HepG2 (cell line): Measurements from ENCODE around the gene CROT. TPM values are rescaled to one million over a fixed set of nuclear protein-coding genes. Genes with fewer than 3 reads are reported as not detected.

Experiments used
- ATAC-seq: fragments of 200-7000 bp; cut with Tn5 transposase; 3 replicates; pipeline ENCODE4 v1.9.1; 2020; ENCODE audit warnings: mild to moderate bottlenecking, moderate library complexity
- BruUV-seq: library from RNA; stranded (reverse); fragments of 400-500 nt; replicated peaks from 2 replicates; lab custom pipeline; 2021; lab: Mats Ljungman, UMichigan
- CTCF ChIA-PET: fragments of 300-600 bp; formaldehyde crosslinking; extraction: SDS; loops from one replicate; lab custom pipeline; 2021; ENCODE audit warnings: low total read pairs, inconsistent platforms, low intra/inter-chr PET ratio; lab: Yijun Ruan, JAX
- POLR2A ChIA-PET: fragments of 350-600 bp; sonication (Branson Sonifier 250); formaldehyde crosslinking; loops from one replicate; lab custom pipeline; 2020; ENCODE audit warnings: antibody characterized with exemption, inconsistent platforms; lab: Yijun Ruan, JAX
- DNase-seq: peaks from one replicate; pipeline ENCODE4 v3.0.0-alpha.2; 2015; ENCODE audit warnings: low spot score
- FAIRE-seq: peaks from 3 replicates; lab custom pipeline; 2011; peaks lifted over from hg19 to GRCh38; lab: Jason Lieb, UNC
- H2AFZ ChIP-seq: one replicate; pipeline ENCODE4 v1.6.1; 2011; ENCODE audit warnings: low read length, inconsistent platforms
- H3K27ac ChIP-seq: fragments of 300-600 bp; 3 replicates; pipeline ENCODE4 v1.8.0; 2011; ENCODE audit warnings: mixed run types, mild to moderate bottlenecking, mixed read lengths, low read length, inconsistent platforms; ENCODE audit not compliant: insufficient read depth; ENCODE audit errors: extremely low read length
- H3K27me3 ChIP-seq, 2 experiments: fragments of 200-600 bp in 1 of 2; 2 replicates in 1 of 2; 3 replicates in 1 of 2; pipeline versions ENCODE4 v1.6.0 to v1.8.0; 2011; ENCODE audit warnings: low read length in 2 of 2, mild to moderate bottlenecking in 2 of 2, moderate library complexity in 2 of 2, inconsistent platforms in 1 of 2; ENCODE audit not compliant: insufficient read depth in 2 of 2, control insufficient read depth in 1 of 2
- H3K36me3 ChIP-seq, 2 experiments: fragments of 200-600 bp in 1 of 2; replicated peaks in 1 of 2; 2 replicates in 1 of 2; 3 replicates in 1 of 2; pipeline versions ENCODE4 v1.5.1 to v1.8.0; 2011; ENCODE audit warnings: low read length in 2 of 2, inconsistent platforms in 1 of 2; ENCODE audit not compliant: insufficient read depth in 2 of 2, control insufficient read depth in 1 of 2
- H3K4me1 ChIP-seq: 2 replicates; pipeline ENCODE4 v1.5.1; 2012; ENCODE audit warnings: low read length, inconsistent platforms; ENCODE audit not compliant: insufficient read depth
- H3K4me2 ChIP-seq: 2 replicates; pipeline ENCODE4 v1.6.0; 2011; ENCODE audit warnings: low read depth, low read length, inconsistent platforms
- H3K4me3 ChIP-seq, 3 experiments: fragments of 200-600 bp in 1 of 3; sonication (generic), shearing (Covaris generic) in 1 of 3; replicated peaks in 1 of 3; 2 replicates each; pipeline ENCODE4 v1.5.1; 2011 to 2016; ENCODE audit warnings: low read length in 3 of 3, inconsistent platforms in 2 of 3, low read depth in 2 of 3, mild to moderate bottlenecking in 2 of 3, control low read depth in 1 of 3, mixed read lengths in 1 of 3; ENCODE audit not compliant: insufficient read depth in 1 of 3
- H3K79me2 ChIP-seq: one replicate; pipeline ENCODE4 v1.6.1; 2011; ENCODE audit warnings: low read length, inconsistent platforms; ENCODE audit not compliant: insufficient read depth
- H3K9ac ChIP-seq: 2 replicates; pipeline ENCODE4 v1.6.0; 2011; ENCODE audit warnings: mild to moderate bottlenecking, low read depth, low read length, inconsistent platforms; ENCODE audit not compliant: insufficient read depth
- H3K9me3 ChIP-seq: 2 replicates; pipeline ENCODE4 v1.5.1; 2012; ENCODE audit warnings: mild to moderate bottlenecking, low read length
- H4K20me1 ChIP-seq: 2 replicates; pipeline ENCODE4 v1.6.0; 2011; ENCODE audit warnings: inconsistent platforms, mild to moderate bottlenecking, low read length, moderate library complexity; ENCODE audit not compliant: insufficient read depth
- ATAD3A ChIP-seq: sonication (generic); formaldehyde crosslinking; IDR thresholded peaks from 2 replicates; pipeline ENCODE4 v1.4.0; 2020; ENCODE audit warnings: missing genetic modification reagents
- E2F5 ChIP-seq: sonication (generic); formaldehyde crosslinking; conservative IDR thresholded peaks from 2 replicates; pipeline ENCODE4 v1.4.0; 2020; ENCODE audit warnings: missing genetic modification reagents
- GATAD1 ChIP-seq: IDR thresholded peaks from 2 replicates; pipeline ENCODE4 v1.6.1; 2016; ENCODE audit warnings: missing genetic modification reagents, missing compliant biosample characterization
- KLF11 ChIP-seq: IDR thresholded peaks from 2 replicates; pipeline ENCODE4 v1.6.1; 2016; ENCODE audit warnings: missing compliant biosample characterization
- NCOA5 ChIP-seq: sonication (generic); formaldehyde crosslinking; IDR thresholded peaks from 2 replicates; pipeline ENCODE4 v1.4.0; 2020; ENCODE audit warnings: missing genetic modification reagents
- NFE2 ChIP-seq: sonication (generic); formaldehyde crosslinking; IDR thresholded peaks from 2 replicates; pipeline ENCODE4 v1.4.0; 2020; ENCODE audit warnings: missing genetic modification reagents
- RFX3 ChIP-seq: IDR thresholded peaks from 2 replicates; pipeline ENCODE4 v1.6.1; 2016; ENCODE audit warnings: missing biosample characterization, missing genetic modification reagents
- TMF1 ChIP-seq: sonication (generic); formaldehyde crosslinking; IDR thresholded peaks from 2 replicates; pipeline ENCODE4 v1.8.1; 2022; ENCODE audit warnings: low read depth, missing genetic modification reagents
- ZNF543 ChIP-seq: sonication (generic); formaldehyde crosslinking; IDR thresholded peaks from 2 replicates; pipeline ENCODE4 v1.4.0; 2020; ENCODE audit warnings: mild to moderate bottlenecking, missing genetic modification reagents
- ZNF703 ChIP-seq: sonication (generic); formaldehyde crosslinking; IDR thresholded peaks from 2 replicates; pipeline ENCODE4 v1.5.1; 2020; ENCODE audit warnings: missing genetic modification reagents, mild to moderate bottlenecking, moderate library complexity, borderline replicate concordance
- WGBS: methylation state at CpG from one replicate; pipeline ENCODE4 v1.1.6; 2017; ENCODE audit warnings: low lambda C conversion rate; 5-methylcytosine and 5-hydroxymethylcytosine counted together
- in situ Hi-C: cut with HindIII; loops from 2 replicates; pipeline ENCODE4 v1.10.0; 2017; ENCODE audit warnings: low pct_unique_long_range_greater_than_20kb; ENCODE audit not compliant: extremely low pct_ligation_motif_present
- intact Hi-C: fragments of 100-400 bp; cut with micrococcal nuclease; formaldehyde crosslinking; loops from one replicate; pipeline ENCODE4 v1.10.0; 2022; ENCODE audit not compliant: unreplicated experiment
- polyA plus RNA-seq, 8 experiments: library from polyadenylated mRNA; depleted of rRNA in 3 of 8; stranded (reverse) in 7 of 8; unstranded in 1 of 8; fragments of >200 nt; fragmentation: Illumina TruSeq in 4 of 8; extraction: Trizol in 4 of 8; gene quantifications; 2 replicates each; pipeline versions ENCODE4 v1.2.1 to v1.2.3, GENCODE V29; 2011 to 2016; ENCODE audit warnings: low read depth in 4 of 8, missing spikeins in 1 of 8, mixed read lengths in 1 of 8; ENCODE audit not compliant: insufficient read depth in 1 of 8
- total RNA-seq, 5 experiments: library from RNA; depleted of rRNA; stranded (reverse); fragments of >200 nt; fragmentation: Illumina TruSeq; extraction: Trizol; gene quantifications; 2 replicates each; pipeline ENCODE4 v1.2.3, GENCODE V29; 2016; ENCODE audit warnings: low read depth in 1 of 5

The CROT gene
- total and polyA plus RNA-seq, 2 of the 13 experiments (the other 11 are each of a cell fraction or from before 2014, with no cell fraction given): 5.0 to 13.7 TPM

GRCh38 chr7:87411186-87411585 is 65.7 kb downstream of the CROT start:
- DNase-seq: no peak
- Histone ChIP-seq H3K4me3 (no peak overlapping the region), H3K4me1 (peaks cover 11% of the 10 kb centered on the region), H3K36me3 (peaks cover 2 to 22% of the 10 kb centered on the region in 2 experiments; a peak in 4 of 5 replicates), H3K79me2 (no peaks in the 10 kb centered on the region), H2AFZ (no peak overlapping the region), H4K20me1 (no peaks in the 10 kb centered on the region), H3K27me3 (no peaks in the 10 kb centered on the region), H3K9me3 (no peaks in the 10 kb centered on the region), H3K9ac (no peak overlapping the region), H3K4me2 (no peak overlapping the region), H3K27ac (no peak overlapping the region)
- POLR2A ChIA-PET: no interaction called here
- no peak for ATAC-seq
- no peak for TF ChIP-seq RFX3 (CRISPR knock-in tag)
- no peak for TF ChIP-seq KLF11 (CRISPR knock-in tag)
- no peak for TF ChIP-seq ZNF543
- TF ChIP-seq TMF1 (CRISPR knock-in tag): no peak
- TF ChIP-seq NFE2 (CRISPR knock-in tag): no peak
- no peak for TF ChIP-seq E2F5 (CRISPR knock-in tag)
- intact Hi-C loops (no loop called here), in situ Hi-C loops (loop anchor here (25.0 kb wide), 1 partner anchor 474 kb away; no protein-coding TSS in a partner anchor)
- CTCF ChIA-PET: no interaction called here
- no peak for FAIRE-seq
- WGBS: 100% methylated on average over 1 of the region's 1 CpG
- BruUV-seq: no TSS peak

GRCh38 chr7:87413029-87413428 is 67.6 kb downstream of the CROT start:
- ATAC-seq (no peak), FAIRE-seq (no peak), DNase-seq (no peak)
- H3K4me2 ChIP-seq: no peak overlapping the region
- H3K27me3 ChIP-seq: no peaks in the 10 kb centered on the region
- TF ChIP-seq GATAD1 (CRISPR knock-in tag) (no peak), ZNF703 (CRISPR knock-in tag) (no peak), ATAD3A (CRISPR knock-in tag) (no peak), NCOA5 (no peak)
- no peak overlapping the region for H3K9ac ChIP-seq
- intact Hi-C loops (no loop called here), in situ Hi-C loops (loop anchor here (25.0 kb wide), 1 partner anchor 476 kb away; no protein-coding TSS in a partner anchor)
- BruUV-seq: no TSS peak
- no peaks in the 10 kb centered on the region for H3K79me2 ChIP-seq
- 100% methylated on average over 1 of the region's 1 CpG for WGBS
- H3K27ac ChIP-seq: no peak overlapping the region
- peaks cover 11% of the 10 kb centered on the region for H3K4me1 ChIP-seq
- CTCF ChIA-PET: interaction anchor here (6.6 kb wide), 1 partner anchor 100 kb away, joined by 86 read pairs; no protein-coding TSS in a partner anchor
- H4K20me1 ChIP-seq: no peaks in the 10 kb centered on the region
- H3K4me3 ChIP-seq: no peak overlapping the region
- H3K9me3 ChIP-seq: no peaks in the 10 kb centered on the region
- no peak overlapping the region for H2AFZ ChIP-seq
- POLR2A ChIA-PET: no interaction called here
- H3K36me3 ChIP-seq: peaks cover under 1 to 10% of the 10 kb centered on the region in 2 experiments; a peak in 4 of 5 replicates
